ENCODE results near the gene LPCAT2.

- no peak for TF ChIP-seq POLR2A (IDR thresholded peaks at IDR 0.05)
- no peak for TF ChIP-seq CTCF (IDR thresholded peaks at IDR 0.05)
Measured at GRCh38 chr16:55491691-55492090, 17.2 kb upstream of the LPCAT2 start.
